OCI-M2 (cell line): ENCODE data around the gene CLP1.
"Not testable (repeated sequence)": the region's sequence is repeated elsewhere in the genome, so short reads cannot be mapped to it uniquely, and the experiment has no call there.

Source experiments
- DNase-seq: peaks from one replicate; lab custom pipeline; 2025; ENCODE audit not compliant: unreplicated experiment; lab: John Stamatoyannopoulos, UW

Gene CLP1

DNA sequence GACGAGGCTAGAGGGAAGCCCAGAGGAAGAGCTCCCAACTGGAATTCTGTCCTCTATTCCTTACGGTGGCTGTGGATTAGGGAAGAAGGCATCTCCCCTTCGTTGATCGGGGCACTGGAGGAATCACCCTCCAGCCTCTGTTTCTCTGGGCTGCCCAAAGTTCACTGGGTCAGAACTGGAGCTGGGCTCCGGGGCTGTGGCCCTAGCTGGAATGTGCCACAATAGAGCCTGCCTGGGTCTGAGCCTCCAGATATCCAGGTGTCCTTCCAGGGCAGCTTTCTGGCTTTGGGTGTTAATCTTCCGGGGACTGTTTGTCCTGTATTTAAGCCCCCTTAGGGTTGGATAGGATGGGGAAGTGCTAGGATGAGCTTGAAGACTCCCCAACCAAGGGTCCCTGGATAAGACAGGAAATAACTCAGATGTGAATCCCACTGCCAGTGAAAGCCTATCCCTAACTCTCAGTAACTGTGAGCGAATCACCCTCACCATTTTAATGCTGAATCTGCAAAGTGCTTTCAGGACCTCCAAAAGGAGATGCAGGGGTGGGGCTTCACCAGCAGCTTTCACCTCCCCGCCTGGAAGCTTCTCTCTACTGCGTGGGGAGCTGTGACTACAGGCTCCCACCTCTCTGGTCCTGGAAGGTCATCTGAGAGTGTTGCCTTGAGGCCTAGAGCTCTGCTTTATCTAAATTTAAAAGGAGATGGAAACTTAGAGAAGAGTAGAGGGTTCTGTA, 17.3 kb upstream of the CLP1 start:
- DNase-seq = no peak

DNA sequence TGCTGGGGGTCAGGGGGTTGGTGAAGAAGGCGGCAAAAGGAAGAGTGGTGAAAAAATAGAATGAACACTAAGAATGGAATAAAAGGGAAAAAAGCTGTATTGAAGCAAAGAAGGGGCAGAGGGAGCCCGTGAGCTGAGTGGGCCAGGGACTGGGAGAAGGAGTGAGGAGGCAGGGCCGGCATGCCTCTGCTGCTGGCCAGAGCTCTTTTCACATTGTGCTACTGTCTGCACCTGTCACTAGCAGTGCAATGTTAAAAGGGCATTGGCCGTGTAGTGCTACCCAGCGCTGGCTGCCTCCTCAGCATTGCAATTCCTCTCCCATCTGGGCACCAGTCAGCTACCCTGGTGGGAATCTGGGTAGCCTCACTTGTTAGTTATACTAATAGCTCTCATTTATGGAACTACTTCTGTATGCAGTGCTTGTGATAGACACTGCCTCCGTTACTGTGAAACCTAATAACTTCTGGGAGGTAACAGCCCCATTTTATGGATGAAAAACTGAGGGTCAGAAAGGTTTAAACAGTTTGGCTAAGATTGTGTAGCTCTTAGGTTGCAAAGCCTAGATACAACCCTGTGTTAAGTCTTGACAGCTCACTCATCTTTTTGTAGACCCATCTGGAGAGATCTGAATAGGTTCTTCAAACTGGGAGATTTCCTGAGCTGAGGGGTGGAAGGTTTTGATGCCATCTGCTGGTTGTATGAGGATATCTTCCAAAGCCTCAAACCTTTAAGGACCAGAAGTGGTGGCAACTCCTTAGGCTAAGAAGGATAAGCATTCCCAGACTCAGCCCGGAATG, 16.4 kb upstream of the CLP1 start:
- no peak for DNase-seq

- no peak for DNase-seq
Observed at GRCh38 chr11:57643802-57644201, 13.8 kb upstream of the CLP1 start.

- DNase-seq = no peak
Observed at GRCh38 chr11:57644748-57645688, 12.5 kb upstream of the CLP1 start.

- DNase-seq = no peak
Observed at GRCh38 chr11:57645689-57646085, 11.9 kb upstream of the CLP1 start.

GRCh38 chr11:57646194-57646798, 11.3 kb upstream of the CLP1 start:
- no peak for DNase-seq

- no peak for DNase-seq
Observed at GRCh38 chr11:57646799-57647303, 10.7 kb upstream of the CLP1 start.

DNA sequence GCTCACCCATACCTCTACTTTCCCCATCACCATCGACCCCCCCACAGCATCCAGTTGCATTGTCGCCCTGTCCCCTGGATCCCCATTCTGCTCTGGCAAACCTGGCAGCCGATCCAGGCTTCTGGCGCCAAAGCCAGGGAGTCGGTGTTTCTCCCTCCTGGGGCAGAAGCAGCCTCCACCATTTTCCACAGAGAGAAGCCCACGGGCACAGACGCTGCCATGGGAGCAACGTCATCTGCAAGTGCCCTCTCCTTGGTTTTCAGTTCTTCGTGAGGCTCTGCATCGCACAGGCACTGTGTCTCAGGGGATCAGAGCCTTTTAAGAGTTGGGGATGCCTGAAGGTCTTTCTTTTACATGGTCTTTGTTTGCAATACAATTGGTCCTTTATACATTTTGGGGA, 10.2 kb upstream of the CLP1 start:
- no peak for DNase-seq

GRCh38 chr11:57647960-57648800, 9.4 kb upstream of the CLP1 start:
- DNase-seq = peak; percentile 80

DNA sequence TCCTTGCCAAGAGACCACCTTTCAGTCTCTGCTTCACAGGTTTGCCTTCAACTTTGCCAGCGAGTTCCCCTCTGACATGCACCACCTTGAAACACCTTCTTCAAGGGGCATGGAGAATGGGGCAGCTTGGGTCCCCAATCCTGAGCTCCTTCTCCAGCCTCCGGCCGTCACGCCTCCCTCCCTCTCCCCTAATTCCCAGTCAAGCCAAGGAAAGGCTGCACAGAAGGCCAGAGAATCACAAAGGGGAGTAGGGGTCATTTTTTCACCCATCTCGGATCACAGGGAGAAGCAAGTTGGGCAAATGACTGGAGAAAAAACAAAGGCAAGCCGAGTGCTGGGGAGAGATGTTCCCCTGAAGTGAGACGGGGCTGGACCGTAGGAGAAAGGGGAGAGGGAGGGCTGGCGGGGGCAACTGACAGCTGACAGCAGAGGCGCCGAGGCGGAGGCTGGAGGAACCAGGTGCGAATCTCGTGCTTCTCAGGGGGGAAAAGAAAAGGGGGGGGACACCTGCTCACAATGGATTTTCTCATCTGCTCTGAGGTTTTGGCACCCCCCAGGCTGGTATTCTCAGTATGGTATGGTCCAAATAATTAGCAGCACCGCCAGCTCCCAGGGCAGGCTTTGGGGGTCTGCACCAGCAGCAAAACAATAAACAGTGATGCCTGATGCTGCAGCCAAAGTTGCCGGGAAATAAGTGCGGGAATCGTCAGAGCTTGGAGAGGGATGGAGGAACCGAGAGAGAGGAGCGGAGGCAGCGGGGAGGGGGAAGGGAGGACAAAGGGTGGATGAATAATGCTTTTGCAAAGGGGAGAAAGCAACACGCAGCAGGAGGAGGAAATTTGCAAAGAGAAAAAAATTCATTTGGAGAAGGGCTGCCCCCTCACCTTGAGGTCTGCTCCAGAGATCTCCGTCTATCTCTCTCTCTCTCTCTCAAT, 8.5 kb upstream of the CLP1 start:
- DNase-seq = no peak

- DNase-seq = no peak
Observed at GRCh38 chr11:57649826-57650738, 7.5 kb upstream of the CLP1 start, which contains the start of gene YPEL4. YPEL4 (minus strand) TSS chr11:57649912; CDS start chr11:57647107, 2,805 bp downstream.

- no peak for DNase-seq
Observed at GRCh38 chr11:57650739-57651090, 6.8 kb upstream of the CLP1 start.

DNA sequence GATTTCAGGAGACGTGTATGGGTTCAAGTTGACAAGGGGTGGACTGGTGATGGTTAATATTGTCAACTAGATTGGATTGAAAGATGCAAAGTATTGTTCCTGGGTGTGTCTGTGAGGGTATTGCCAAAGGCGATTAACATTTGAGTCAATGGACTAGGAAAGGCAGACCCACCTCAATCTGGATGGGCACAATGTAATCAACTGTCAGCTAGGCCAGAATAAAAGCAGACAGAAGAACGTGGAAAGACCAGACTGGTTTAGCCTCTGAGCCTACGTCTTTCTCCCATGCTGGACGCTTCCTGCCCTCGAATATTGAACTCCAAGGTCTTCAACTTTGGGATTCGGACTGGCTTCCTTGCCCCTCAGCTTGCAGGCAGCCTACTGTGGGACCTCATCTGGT, 6.2 kb upstream of the CLP1 start:
- no peak for DNase-seq

- DNase-seq = not testable (repeated sequence)
Observed at GRCh38 chr11:57652230-57652629, 5.3 kb upstream of the CLP1 start.

GRCh38 chr11:57652662-57653061, 4.9 kb upstream of the CLP1 start:
- no peak for DNase-seq

DNA sequence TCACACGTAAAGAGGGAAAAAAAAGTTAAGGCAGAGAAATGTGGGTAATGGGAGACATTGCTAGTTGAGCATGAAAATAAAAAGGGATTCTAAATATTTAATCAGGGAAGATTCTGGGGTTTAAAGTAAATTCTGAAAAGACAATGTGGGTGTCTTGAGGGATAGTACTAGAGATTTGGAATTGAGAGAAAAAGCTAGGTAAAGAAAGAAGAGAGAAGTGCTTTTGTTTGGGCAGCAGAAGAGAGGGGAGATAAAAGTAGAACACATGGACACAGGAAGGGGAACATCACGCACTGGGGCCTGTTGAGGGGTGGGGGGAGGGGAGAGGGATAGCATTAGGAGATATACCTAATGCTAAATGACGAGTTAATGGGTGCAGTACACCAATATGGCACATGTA, 4.4 kb upstream of the CLP1 start:
- no peak for DNase-seq

DNA sequence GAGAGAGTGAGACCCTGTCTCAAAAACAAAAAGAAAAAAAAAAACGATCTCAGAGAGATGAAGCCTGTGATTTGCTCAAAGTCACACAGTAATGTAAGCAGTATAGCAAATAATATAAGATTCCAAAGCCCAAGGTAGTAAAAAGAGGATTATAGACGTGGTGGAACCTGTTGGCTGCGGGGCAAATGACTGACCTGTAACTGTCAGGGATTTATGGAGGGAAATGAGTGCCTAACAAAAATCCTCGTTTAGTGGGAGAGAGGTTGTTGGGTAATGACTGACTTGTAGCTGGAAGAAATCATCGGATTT, 723 bp upstream of the CLP1 start:
- no peak for DNase-seq

GRCh38 chr11:57658023-57658361, 430 bp downstream of the CLP1 start:
- DNase-seq = no peak
